Activated naive CD4-positive, alpha-beta T cell treated with anti-CD3 and anti-CD28 coated beads, Interleukin-2, amount 50 U/mL, for 24 hours (primary cell): ENCODE results near the gene COPZ1.

ENCODE experiments used
- H3K27ac Mint-ChIP-seq: one replicate; pipeline ENCODE4 v1.8.0; 2021; ENCODE audit warnings: mild to moderate bottlenecking, mixed read lengths
- H3K27me3 Mint-ChIP-seq: one replicate; pipeline ENCODE4 v1.8.0; 2021; ENCODE audit warnings: mixed read lengths
- H3K36me3 Mint-ChIP-seq: one replicate; pipeline ENCODE4 v1.8.0; 2021; ENCODE audit warnings: mixed read lengths
- H3K4me1 Mint-ChIP-seq: one replicate; pipeline ENCODE4 v1.8.0; 2021; ENCODE audit warnings: mixed read lengths
- H3K4me3 Mint-ChIP-seq: one replicate; pipeline ENCODE4 v1.8.0; 2021; ENCODE audit warnings: mild to moderate bottlenecking, mixed read lengths
- H3K9me3 Mint-ChIP-seq: one replicate; pipeline ENCODE4 v1.8.0; 2021; ENCODE audit warnings: mixed read lengths

COPZ1 gene

DNA sequence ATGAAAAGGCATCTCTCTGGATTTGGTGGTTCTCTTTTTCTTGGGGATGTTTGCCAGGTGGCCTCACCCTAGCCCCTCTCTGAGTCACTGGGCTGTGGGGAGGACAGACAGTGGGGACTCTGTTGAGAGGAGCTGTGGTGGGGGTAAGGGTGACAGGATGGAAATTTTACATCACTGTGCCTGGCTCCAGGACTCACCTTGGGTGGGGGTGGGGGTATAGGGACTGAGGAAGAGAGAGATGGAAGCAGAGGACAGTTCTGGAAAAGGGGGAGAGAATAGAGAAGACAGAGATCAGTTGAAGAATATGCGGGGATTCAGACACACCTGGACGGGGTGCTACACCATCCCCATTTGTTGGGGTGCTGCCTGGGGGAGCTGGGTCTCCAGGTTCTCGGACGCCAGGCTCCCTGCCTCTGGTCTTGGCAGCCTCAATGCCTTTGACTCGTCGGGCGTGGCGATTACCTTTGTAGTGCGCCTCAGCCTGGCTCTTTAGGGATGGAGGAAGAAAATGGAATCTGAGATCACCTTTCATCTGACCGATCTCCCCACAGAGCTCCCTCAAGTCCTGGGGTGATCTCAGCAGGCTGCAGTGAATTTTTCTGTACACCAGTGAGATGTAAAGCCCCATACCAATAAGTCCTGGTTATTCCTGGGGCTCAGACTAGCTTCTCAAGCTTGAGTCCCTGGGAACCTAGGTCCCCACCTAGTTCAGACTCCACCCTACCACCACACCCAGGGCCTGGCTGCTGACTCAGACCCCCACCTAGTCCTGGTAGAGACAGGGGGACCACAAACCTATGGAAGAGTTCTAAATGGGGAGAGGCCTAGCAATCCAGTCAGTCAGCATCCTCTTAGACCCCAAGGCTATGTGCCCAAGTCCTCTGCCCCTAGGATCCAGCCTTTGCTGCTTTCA lies 49.0 kb downstream of the COPZ1 start:
- no peaks in the 10 kb centered on the region for H3K27me3 Mint-ChIP-seq
- H3K9me3 Mint-ChIP-seq: no peaks in the 10 kb centered on the region
- H3K36me3 Mint-ChIP-seq: no peaks in the 10 kb centered on the region
- H3K4me3 Mint-ChIP-seq: no peak overlapping the region
- H3K4me1 Mint-ChIP-seq: peaks cover 24% of the 10 kb centered on the region
- H3K27ac Mint-ChIP-seq: no peak overlapping the region

DNA sequence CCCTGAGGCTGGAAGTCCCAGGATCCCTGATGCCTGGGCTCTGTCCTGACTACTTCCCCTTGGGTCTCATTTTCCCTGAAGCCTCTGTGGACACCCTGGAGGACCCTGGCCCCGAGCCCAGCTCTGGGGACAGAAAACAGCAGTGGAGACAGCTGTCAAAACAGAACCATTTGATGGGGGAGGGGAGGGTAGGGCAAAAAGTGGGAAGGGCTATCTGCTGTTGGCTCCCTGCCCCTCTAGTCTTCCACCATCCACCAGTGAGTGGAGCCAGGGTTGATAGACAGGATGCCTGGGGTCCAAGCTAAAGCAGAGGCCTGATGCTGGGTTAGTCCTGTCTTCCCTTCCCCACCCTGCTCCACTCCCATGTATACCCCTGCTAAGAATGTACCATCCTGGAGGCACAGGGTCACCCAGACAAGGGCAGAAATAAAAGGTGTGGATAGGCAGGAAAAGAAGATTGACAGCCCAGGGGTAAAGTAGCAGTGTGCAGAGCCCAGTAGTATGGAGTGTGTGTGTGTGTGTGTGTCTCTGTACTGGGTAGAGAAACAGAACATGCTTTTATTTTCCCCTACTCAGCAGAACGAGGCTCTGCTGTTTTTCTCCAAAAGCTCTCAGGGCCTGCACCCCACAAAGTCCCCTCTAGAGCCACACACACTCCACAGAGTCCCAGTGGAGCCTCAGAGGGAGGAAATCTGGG lies 49.8 kb downstream of the COPZ1 start:
- Mint-ChIP-seq H3K4me3 (no peak overlapping the region), H3K9me3 (no peaks in the 10 kb centered on the region), H3K27ac (no peak overlapping the region), H3K27me3 (no peaks in the 10 kb centered on the region), H3K36me3 (no peaks in the 10 kb centered on the region), H3K4me1 (peaks cover 24% of the 10 kb centered on the region)

DNA sequence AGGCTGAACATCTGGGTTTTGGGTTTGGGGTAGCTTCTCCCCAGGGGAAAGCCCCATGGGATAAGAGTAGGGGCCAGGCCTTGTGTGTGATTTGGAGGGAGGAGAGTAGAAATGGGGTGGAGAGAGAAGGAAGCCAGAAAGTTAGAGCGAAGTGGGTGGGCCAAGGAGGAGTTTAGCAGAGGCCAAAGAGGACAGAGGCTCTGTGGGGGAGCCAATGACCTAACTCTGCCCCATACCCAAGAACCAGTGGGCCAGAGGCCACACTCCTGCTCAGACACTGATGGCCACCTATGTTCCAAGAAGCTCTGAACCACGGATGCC lies 50.3 kb downstream of the COPZ1 start:
- Mint-ChIP-seq H3K36me3 (no peaks in the 10 kb centered on the region), H3K27ac (no peak overlapping the region), H3K9me3 (no peaks in the 10 kb centered on the region), H3K4me3 (no peak overlapping the region), H3K27me3 (no peaks in the 10 kb centered on the region), H3K4me1 (peaks cover 26% of the 10 kb centered on the region)

DNA sequence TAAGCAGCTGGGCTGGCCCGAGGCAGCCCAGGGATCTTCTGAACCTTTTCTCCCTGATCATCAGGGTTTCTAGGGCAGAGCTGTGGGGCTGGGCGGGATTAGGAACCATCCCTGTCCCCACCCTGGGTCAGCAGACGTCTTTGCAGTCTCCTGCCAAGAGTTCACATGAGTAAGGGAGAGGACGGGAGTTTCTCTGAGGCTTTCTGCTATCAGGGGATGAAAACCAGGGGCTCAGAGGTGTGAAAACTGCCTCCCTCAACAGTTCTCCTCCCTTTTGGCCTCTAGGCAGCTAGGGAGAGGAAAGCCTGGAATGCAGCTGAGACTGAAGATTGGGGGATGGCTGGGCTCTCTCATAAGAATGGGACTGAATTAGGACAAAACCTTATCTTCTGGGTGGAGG lies 51.7 kb downstream of the COPZ1 start:
- H3K4me3 Mint-ChIP-seq: no peak overlapping the region
- no peak overlapping the region for H3K27ac Mint-ChIP-seq

DNA sequence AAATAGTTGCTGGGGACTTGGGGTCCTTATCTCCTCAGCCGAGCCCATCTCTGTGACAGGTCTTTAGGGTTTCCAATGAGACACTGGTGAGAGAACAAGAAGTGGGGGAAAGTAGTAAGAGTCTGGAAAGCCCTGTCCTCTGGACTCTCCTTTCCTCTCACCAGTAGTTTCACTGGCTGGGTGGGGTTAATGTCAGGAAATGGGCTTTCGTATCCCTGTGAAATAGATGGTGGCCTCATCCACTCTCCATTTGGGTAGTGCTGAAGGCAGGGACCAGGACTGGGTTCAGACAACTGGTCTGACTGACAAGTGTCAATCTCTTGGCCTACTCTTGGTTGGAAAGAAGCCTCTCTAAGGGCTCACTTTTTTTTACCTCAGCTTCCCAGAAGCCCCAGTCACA lies 52.1 kb downstream of the COPZ1 start:
- no peak overlapping the region for H3K27ac Mint-ChIP-seq
- H3K27me3 Mint-ChIP-seq: no peaks in the 10 kb centered on the region
- no peaks in the 10 kb centered on the region for H3K36me3 Mint-ChIP-seq
- H3K4me1 Mint-ChIP-seq: peaks cover 18% of the 10 kb centered on the region
- H3K4me3 Mint-ChIP-seq: no peak overlapping the region
- H3K9me3 Mint-ChIP-seq: no peaks in the 10 kb centered on the region

More for the DNA sequence above, 51.7 kb downstream of the COPZ1 start:
- H3K9me3 Mint-ChIP-seq: no peaks in the 10 kb centered on the region
- H3K27me3 Mint-ChIP-seq: no peaks in the 10 kb centered on the region
- peaks cover 21% of the 10 kb centered on the region for H3K4me1 Mint-ChIP-seq
- H3K36me3 Mint-ChIP-seq: no peaks in the 10 kb centered on the region

DNA sequence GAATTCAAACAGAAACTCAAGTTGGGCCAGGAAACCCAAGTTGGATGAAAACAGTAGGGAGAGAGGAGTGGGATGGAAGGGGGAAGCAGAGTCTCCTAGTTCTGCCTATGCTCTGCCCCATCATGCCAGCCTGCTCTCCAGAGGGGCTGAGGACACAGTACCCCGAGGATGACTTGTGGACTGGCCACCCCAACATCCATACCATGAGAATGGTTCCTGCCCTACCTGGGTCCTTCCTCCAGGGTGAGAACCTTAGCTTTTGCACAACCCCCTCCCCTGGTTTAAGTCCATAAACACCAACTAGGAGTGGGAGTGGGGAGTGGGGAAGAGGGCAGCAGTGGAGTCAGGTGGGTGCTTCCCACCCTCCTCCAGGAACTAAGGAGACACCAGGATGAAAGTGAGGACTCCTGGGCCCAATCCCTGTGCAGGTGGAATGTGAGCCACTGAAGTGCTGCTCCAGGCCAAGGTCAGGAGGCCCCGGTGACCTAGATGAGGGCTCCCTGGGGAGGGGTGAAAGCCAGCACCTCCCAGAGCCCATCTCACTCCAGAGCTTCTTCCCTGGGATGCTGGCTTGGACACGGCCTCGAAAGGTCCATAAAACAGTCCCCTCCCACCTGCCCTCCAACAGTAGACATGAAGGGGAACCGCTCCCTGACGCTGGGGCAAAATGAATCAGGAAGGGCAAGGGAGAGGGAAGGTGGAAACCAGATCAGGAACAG lies 53.0 kb downstream of the COPZ1 start:
- Mint-ChIP-seq H3K36me3 (no peaks in the 10 kb centered on the region), H3K4me1 (peaks cover 12% of the 10 kb centered on the region), H3K9me3 (no peaks in the 10 kb centered on the region), H3K4me3 (no peak overlapping the region), H3K27ac (no peak overlapping the region), H3K27me3 (no peaks in the 10 kb centered on the region)

DNA sequence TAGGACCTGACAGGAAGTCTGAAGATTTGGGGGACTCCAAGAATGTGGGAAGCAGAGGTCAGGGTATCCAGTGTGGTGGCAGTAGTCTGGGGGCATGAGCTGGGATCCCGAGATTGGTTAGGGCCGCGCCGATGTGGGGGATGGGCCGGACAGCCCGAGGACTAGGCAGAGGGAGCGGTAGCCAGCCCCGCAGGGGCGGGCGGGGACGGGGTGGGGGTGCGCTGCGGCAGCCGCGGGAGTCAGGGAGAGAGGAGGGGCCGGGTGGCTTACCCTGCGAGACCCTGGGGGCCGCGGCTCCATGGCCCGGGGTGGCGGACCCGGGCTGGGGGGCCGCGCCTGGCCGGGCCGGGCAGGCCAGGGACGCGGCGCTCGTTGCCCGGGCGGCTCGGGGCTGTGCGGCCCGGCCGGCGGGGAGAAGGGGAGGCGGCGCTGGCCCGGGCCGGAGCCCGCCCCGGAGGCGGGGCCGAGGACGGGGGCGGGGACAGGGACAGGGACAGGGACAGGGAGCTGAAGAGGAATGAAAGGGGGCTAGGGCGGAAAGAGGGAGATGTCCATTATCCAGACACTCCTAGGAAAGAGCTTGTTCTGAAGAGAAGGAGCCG lies 54.0 kb downstream of the COPZ1 start:
- Mint-ChIP-seq H3K4me1 (peaks cover 5% of the 10 kb centered on the region), H3K27me3 (no peaks in the 10 kb centered on the region), H3K4me3 (no peak overlapping the region), H3K36me3 (no peaks in the 10 kb centered on the region), H3K9me3 (no peaks in the 10 kb centered on the region), H3K27ac (no peak overlapping the region)

DNA sequence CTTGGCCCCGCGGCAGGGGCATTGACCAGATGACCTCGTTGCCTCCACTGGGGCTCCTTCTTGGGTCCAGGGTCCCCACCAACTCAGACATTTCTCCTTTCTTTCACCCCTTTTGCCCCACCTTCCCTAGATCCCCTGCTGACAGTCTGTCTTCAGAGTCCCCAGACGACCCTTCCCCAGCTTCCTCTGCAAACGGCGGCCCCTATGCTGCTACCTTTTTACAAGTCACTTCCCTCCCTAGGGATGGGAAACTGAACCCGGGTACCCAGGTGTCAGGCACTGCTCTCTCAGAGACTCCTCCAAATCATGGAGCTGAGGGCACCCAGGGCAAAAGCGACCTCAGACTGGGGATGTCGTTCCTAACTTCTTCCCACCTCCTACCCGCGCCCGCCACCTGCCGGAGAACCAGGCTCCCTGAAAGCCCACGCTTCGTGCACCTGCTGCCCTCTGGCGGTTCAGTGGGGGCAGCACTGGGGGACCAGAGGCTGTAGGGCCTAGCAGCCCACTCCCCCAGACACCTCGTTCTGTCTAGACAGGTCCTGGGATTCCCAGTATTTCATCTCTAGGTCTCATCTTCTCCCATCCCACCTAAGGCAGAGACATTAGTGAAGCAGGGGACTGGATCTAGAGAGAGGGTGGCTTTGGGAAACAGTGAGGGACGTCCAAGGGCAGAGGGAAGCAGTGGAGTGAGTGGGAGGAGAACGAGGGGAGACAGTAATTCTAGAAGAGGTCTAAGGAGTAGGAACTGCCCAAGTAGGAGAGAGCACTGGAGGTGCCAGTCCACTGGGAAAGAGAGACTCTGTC lies 54.7 kb downstream of the COPZ1 start:
- H3K4me3 Mint-ChIP-seq: peak overlapping the region; percentile 49
- no peaks in the 10 kb centered on the region for H3K9me3 Mint-ChIP-seq
- peak overlapping the region; percentile 23 for H3K27ac Mint-ChIP-seq
- H3K36me3 Mint-ChIP-seq: no peaks in the 10 kb centered on the region
- no peaks in the 10 kb centered on the region for H3K27me3 Mint-ChIP-seq
- peaks cover 5% of the 10 kb centered on the region for H3K4me1 Mint-ChIP-seq

DNA sequence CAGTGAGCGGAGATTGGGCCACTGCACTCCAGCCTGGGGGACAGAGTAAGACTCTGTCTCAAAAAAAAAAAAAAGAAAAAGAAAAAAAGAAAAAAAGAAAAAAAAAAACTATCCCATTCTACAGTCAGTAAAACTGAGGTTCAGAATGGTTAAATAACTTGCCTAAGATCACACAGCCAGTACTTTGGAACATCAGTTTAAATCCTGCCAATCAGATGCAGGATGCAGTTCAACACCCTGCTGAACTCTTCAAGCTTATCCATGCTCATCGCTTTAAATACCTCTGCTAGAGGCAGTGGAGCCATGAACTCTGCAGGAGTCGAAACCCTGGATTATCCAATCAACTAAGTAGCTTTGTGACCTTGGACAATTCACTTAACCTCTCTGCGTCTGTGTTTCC lies 56.2 kb downstream of the COPZ1 start:
- Mint-ChIP-seq H3K4me3 (no peak overlapping the region), H3K4me1 (peaks cover 5% of the 10 kb centered on the region), H3K27me3 (no peaks in the 10 kb centered on the region), H3K9me3 (no peaks in the 10 kb centered on the region), H3K36me3 (no peaks in the 10 kb centered on the region), H3K27ac (no peak overlapping the region)

DNA sequence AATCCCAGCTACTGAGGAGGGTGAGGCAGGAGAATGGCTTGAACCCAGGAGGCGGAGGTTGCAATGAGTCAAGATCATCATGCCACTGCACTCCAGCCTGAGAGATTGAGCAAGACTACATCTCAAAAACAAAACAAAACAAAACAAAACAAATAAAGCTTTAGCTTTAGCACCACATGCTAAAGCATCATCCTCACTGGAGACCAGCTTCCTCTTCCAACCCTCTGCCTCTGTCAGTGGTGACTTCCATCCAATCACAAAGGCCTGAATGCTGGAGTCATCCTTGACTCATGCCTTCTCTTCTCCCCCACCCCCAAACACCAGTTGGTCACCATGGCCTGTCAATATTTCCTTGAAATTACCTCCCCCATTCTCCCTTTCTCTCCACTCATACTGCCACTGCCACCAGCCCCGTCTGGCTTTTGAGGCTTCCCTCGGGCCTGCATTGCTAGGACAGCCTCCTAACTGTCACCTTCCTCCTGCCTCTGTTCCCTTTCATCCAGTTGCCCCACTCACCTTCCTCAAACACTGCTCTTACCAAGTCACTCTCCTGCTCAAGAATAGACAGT lies 58.2 kb downstream of the COPZ1 start:
- Mint-ChIP-seq H3K27me3 (no peaks in the 10 kb centered on the region), H3K4me3 (no peak overlapping the region), H3K27ac (peak overlapping the region; percentile 72), H3K36me3 (no peaks in the 10 kb centered on the region), H3K9me3 (no peaks in the 10 kb centered on the region), H3K4me1 (peaks cover 10% of the 10 kb centered on the region)

DNA sequence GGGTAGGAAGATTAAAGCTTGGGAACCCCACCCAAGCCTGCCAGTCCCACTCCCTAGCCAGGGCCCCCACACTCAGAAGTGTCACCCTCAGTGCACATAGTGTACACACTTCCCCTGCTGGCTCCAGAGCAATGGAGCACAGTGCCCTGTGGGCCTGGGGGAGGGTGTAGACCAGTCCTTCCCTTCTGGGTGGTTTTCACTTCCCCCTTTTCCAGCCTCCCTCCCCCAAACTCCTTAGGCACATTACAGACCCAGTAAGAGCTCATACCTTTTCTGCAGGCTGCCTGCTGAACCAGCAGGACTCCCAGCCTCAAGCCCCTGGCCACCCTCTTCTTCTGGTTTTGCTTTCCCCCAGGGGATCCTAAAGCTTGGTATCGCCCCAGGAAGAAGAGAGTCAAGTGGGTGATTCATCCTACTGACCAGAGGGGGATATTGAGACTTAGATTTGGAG lies 59.7 kb downstream of the COPZ1 start, which contains the start of gene ZNF385A:
Gene ZNF385A (minus strand): TSS at position 143 of the 451 bp plus-strand sequence. CDS start 219 bp downstream, outside the sequence.
- no peak within 1 kb of the TSS for H3K27ac Mint-ChIP-seq
- H3K4me3 Mint-ChIP-seq: no peak within 1 kb of the TSS

DNA sequence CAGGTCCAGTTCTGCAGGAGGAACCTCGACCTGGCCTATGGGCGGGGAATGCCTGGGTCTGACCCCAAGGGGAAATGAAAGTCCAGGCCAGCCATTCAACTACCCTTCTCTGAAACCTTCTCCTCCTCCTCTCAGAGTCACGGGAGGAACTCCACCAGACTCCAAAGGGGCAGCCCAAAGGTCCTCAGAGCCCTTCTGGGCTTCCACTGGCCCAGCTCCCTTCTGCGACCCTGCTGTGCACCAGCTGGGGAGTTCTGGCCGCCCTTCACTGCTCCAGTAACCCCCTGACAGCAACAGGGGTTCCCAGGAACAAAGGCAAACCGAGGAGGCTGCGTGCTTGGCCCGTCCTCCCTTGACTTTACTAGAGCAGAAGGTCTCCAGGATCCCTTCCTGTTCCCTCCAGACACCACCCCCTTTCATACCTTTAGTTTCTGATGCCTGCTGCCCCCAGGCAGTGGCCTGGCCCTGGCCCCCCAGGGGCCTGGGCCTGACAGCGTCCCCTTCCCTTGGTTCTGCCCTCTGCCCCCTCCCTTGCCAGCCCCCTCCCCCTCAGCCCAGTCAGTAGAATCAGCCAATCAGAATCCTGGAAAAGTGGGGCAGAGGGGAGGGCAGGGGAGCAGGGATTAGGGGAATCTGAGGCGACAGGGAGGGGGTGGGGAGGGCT lies 60.5 kb downstream of the COPZ1 start:
- no peak overlapping the region for H3K27ac Mint-ChIP-seq
- no peaks in the 10 kb centered on the region for H3K36me3 Mint-ChIP-seq
- no peaks in the 10 kb centered on the region for H3K9me3 Mint-ChIP-seq
- peaks cover 13% of the 10 kb centered on the region for H3K4me1 Mint-ChIP-seq
- no peaks in the 10 kb centered on the region for H3K27me3 Mint-ChIP-seq
- no peak overlapping the region for H3K4me3 Mint-ChIP-seq

More for the DNA sequence above, 59.7 kb downstream of the COPZ1 start, which contains the start of gene ZNF385A:
- Mint-ChIP-seq H3K36me3 (no peaks in the 10 kb centered on the region), H3K4me1 (peaks cover 11% of the 10 kb centered on the region), H3K9me3 (no peaks in the 10 kb centered on the region), H3K27me3 (no peaks in the 10 kb centered on the region)

DNA sequence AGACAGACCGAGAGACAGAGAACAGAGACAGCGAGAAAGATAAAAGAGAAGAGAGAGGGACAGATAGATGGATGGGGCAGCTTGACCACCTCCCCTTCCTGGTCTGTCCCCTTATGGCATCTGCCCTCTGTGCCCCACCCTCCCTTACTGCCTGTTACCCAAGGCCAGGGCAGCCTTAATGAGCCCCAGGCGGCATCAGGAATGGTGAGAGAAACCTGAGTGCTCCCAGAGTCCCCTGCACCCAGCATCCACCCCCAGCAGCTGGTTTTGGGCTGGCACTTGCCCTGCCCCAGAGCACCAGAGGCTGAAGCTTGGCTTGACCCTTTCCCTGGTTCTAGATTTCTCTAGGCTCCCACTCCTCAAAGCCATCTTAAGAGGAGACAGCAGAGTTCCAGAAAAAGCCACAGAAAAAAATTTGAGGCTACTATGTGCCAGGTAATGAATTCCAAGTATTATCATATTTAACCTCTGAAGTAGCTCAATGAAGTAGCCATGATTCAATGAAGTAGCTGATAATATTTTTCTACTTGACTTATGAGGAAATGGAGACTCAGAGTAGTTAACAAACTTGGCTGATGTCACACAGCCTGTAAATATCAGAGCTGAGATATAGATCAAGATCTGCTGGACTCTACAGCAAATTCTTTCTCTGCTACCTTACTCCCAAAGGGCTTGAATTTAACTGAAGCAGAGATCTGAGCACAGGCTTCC lies 61.6 kb downstream of the COPZ1 start:
- no peaks in the 10 kb centered on the region for H3K27me3 Mint-ChIP-seq
- no peaks in the 10 kb centered on the region for H3K9me3 Mint-ChIP-seq
- H3K36me3 Mint-ChIP-seq: no peaks in the 10 kb centered on the region
- H3K4me1 Mint-ChIP-seq: peaks cover 17% of the 10 kb centered on the region
- no peak overlapping the region for H3K27ac Mint-ChIP-seq
- no peak overlapping the region for H3K4me3 Mint-ChIP-seq

DNA sequence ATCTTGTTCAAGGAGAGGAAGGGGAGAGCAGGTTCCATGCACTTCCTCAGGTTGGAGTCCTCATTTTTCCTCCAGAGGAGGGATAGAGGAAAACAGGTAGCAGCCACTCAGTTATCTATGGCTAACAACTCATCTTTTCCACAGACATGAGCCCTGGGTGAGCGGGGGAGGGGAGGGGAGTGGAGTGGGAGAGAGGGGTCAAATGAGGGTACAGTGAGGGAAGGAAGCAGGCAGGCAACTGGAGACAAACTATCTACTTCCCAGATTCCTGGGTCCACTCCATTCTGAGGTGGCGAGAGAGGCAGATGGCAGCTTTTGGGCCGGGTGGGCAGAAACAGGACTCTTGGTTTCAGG lies 62.2 kb downstream of the COPZ1 start:
- H3K4me1 Mint-ChIP-seq: peaks cover 22% of the 10 kb centered on the region
- H3K4me3 Mint-ChIP-seq: no peak overlapping the region
- peaks cover 2% of the 10 kb centered on the region for H3K36me3 Mint-ChIP-seq
- H3K27ac Mint-ChIP-seq: no peak overlapping the region
- H3K27me3 Mint-ChIP-seq: no peaks in the 10 kb centered on the region
- no peaks in the 10 kb centered on the region for H3K9me3 Mint-ChIP-seq
